Right atrium auricular region (tissue), 2 donors: ENCODE data around the gene PPT2. TPM values are rescaled to one million over a fixed set of nuclear protein-coding genes. Genes with fewer than 3 reads are reported as not detected.
"Not testable (repeated sequence)": the region's sequence is repeated elsewhere in the genome, so short reads cannot be mapped to it uniquely, and the experiment has no call there.

ENCODE experiments used
- DNase-seq: peaks from one replicate; pipeline ENCODE4 v3.0.0-alpha.2; 2019; ENCODE audit warnings: low spot score
- H3K27ac ChIP-seq, 2 donors: fragments of 200-600 bp; sonication (generic); 1 replicate in 1 of 2; 2 replicates in 1 of 2; pipeline ENCODE4 v1.5.1; 2016 to 2019
- H3K27me3 ChIP-seq, 2 donors: fragments of 200-600 bp; sonication (generic); one replicate each; pipeline versions ENCODE4 v1.5.1 to v1.6.0; 2017 to 2019
- H3K36me3 ChIP-seq: fragments of 200-600 bp; sonication (generic); one replicate; pipeline ENCODE4 v1.5.1; 2016
- H3K4me1 ChIP-seq, 2 donors: fragments of 200-600 bp; sonication (generic); one replicate each; pipeline versions ENCODE4 v1.5.1 to v1.6.0; 2017 to 2019
- H3K4me3 ChIP-seq, 2 donors: fragments of 200-600 bp; sonication (generic); 1 replicate in 1 of 2; 2 replicates in 1 of 2; pipeline ENCODE4 v1.5.1; 2017 to 2019; ENCODE audit warnings: mild to moderate bottlenecking in 1 of 2, moderate library complexity in 1 of 2
- H3K9me3 ChIP-seq, 2 donors: fragments of 200-600 bp; sonication (generic); one replicate each; pipeline ENCODE4 v1.5.1; 2019
- microRNA-seq, 2 donors: library from miRNA; unstranded; fragments of <30 nt; microRNA quantifications; one replicate each; pipeline ENCODE4, GENCODE V29; 2016 to 2017; ENCODE audit warnings: borderline number of aligned reads in 2 of 2, borderline replicate concordance in 1 of 2
- total RNA-seq, 2 donors: library from RNA; depleted of rRNA; stranded (reverse); fragments of >200 nt; gene quantifications; one replicate each; pipeline ENCODE4 v1.1.0, GENCODE V29; 2016
- TF ChIP-seq, protein P1 (sequence below), 2 donors: fragments of 200-600 bp; sonication (generic); IDR thresholded peaks; one replicate each; pipeline ENCODE4 v1.5.1; 2019; ENCODE audit warnings: antibody characterized with exemption in 2 of 2

The PPT2 gene
- total RNA-seq, 2 donors from 2014 or later: 19.5 to 27.0 TPM

DNA sequence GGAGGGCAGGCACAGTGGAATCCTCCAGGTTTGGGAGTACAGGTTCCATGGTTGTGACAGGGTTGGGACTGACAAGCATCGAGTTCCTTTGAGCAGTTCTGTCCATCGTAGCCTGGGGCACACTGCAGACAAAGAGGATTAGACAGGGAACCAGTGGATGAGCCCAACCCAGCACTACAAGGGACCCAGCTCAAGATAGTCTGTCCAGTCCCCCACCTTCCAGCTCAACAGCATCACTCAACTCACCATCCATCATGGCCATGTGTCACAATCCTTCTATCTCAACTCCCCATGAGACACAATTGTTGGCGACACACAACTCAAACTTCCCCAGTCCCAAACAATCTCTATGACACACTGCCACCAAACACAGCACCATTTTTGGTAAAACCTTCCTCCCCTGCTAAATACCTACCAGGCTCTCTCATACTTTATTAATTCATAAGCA lies 50.4 kb downstream of the PPT2 start:
- Histone ChIP-seq H3K9me3 (no peaks in the 10 kb centered on the region), H3K4me3 (no peak overlapping the region), H3K36me3 (no peaks in the 10 kb centered on the region), H3K27me3 (no peaks in the 10 kb centered on the region), H3K27ac (no peak overlapping the region), H3K4me1 (no peaks in the 10 kb centered on the region)
- no peak for DNase-seq
- TF ChIP-seq, protein P1, sequence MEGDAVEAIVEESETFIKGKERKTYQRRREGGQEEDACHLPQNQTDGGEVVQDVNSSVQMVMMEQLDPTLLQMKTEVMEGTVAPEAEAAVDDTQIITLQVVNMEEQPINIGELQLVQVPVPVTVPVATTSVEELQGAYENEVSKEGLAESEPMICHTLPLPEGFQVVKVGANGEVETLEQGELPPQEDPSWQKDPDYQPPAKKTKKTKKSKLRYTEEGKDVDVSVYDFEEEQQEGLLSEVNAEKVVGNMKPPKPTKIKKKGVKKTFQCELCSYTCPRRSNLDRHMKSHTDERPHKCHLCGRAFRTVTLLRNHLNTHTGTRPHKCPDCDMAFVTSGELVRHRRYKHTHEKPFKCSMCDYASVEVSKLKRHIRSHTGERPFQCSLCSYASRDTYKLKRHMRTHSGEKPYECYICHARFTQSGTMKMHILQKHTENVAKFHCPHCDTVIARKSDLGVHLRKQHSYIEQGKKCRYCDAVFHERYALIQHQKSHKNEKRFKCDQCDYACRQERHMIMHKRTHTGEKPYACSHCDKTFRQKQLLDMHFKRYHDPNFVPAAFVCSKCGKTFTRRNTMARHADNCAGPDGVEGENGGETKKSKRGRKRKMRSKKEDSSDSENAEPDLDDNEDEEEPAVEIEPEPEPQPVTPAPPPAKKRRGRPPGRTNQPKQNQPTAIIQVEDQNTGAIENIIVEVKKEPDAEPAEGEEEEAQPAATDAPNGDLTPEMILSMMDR (IDR thresholded peaks at IDR 0.05): no peak

DNA sequence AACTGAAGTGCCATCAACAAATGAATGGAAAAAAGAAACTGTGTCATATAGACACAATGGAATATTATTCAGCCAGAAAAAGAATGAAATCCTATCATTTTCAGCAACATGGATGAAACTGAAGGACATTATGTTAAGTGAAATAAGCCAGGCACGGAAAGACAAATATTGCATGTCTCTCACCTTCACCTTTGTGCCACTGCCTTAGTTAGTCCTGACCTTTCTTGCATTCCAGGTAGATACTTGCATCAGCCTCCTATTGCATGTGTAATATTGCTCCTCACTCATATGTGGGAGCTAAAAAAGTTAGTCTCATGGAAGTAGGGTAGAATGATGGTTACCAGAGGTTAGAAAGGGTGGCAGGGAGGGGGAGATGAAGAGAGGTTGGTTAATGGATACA lies 55.1 kb downstream of the PPT2 start:
- no peak overlapping the region for H3K4me3 ChIP-seq
- no peaks in the 10 kb centered on the region for H3K9me3 ChIP-seq
- no peaks in the 10 kb centered on the region for H3K4me1 ChIP-seq
- H3K27me3 ChIP-seq: no peaks in the 10 kb centered on the region
- H3K27ac ChIP-seq: no peak overlapping the region
- DNase-seq: no peak
- TF ChIP-seq, protein P1 (IDR thresholded peaks at IDR 0.05): no peak
- no peaks in the 10 kb centered on the region for H3K36me3 ChIP-seq

DNA sequence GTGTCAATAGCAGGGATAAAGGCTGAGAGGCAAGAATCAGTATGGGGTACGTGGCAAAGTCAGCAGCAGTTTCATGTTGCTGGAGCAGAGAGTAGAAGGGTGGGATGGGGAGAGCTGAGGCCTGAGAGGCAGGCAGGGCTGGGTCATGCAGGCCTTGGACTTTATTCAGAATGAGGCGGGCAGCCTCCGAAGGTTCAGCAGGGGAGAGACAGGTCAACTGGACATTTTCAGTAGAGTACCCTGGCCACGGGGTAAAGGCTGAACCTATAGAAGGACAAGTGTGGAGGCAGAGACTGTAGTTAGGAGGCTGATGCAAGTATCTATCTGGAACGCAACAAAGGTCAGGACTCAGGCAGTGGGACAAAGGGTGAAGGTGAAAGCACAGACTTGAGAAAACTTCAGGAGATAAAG lies 56.3 kb downstream of the PPT2 start:
- Histone ChIP-seq H3K27ac (no peak overlapping the region), H3K4me3 (no peak overlapping the region), H3K9me3 (no peaks in the 10 kb centered on the region), H3K4me1 (no peaks in the 10 kb centered on the region), H3K27me3 (no peaks in the 10 kb centered on the region), H3K36me3 (no peaks in the 10 kb centered on the region)
- DNase-seq: no peak
- TF ChIP-seq, protein P1 (IDR thresholded peaks at IDR 0.05): no peak

DNA sequence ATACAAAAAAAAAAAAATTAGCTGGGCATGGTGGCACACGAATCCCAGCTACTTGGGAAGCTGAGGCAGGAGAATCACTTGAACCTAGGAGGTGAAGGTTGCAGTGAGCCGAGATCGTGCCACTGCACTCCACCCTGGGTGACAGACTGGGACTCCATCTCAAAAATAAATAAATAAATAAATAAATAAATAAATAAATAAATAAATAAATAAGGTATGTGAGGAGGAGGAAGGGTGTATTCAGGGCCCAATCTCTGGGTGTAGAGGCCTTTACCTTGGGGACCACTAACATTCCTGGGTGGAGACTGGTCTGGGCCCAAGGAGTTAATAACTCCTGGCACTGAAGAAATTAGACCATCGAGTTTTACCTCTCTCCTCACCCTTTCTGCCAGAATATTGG lies 57.5 kb downstream of the PPT2 start:
- not testable (repeated sequence) for H3K36me3 ChIP-seq, H3K9me3 ChIP-seq, H3K27ac ChIP-seq, H3K4me1 ChIP-seq, DNase-seq, H3K27me3 ChIP-seq, H3K4me3 ChIP-seq

DNA sequence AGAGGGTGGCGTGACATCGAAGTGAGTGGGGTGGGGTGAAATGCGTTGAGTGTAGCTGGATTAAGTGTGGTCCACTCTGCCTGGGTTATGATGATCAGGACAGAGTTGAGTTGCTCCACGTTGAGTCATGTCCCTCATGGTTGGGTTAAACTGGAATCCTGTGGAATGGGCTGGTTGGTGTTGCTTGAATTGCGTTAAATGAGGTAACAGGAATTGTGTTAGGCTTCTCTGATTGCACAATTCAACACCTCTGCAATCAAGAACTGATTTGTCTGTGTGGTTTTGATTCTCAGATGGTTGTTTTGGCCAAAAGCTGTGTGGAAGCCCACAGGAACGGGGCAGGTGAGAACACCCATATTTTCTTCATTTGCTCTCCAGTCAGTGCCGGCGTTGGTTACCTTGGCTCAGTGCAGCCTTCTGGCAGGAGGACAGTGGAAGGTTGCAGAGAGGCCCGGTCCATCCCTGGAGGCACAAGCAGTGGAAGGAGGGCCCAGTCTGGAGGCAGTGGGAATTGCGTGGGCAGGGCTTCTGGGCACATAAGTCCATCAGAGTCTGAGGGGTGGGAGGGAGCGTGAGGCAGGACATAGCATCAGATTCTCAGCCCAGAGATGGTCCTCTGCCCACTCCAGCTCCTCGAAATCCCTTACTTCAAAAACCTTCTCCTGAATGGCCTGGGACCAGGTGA lies 58.3 kb downstream of the PPT2 start:
- no peak overlapping the region for H3K27ac ChIP-seq
- no peak overlapping the region for H3K4me3 ChIP-seq
- H3K27me3 ChIP-seq: no peaks in the 10 kb centered on the region
- no peaks in the 10 kb centered on the region for H3K4me1 ChIP-seq
- TF ChIP-seq, protein P1 (IDR thresholded peaks at IDR 0.05): no peak
- DNase-seq: no peak
- no peaks in the 10 kb centered on the region for H3K9me3 ChIP-seq
- H3K36me3 ChIP-seq: no peaks in the 10 kb centered on the region

Small RNA genes lying within 50 kb of the gene (microRNA-seq; reads per million reads assigned to microRNA genes)
- gene MIR6721 (2.8 to 4.2 reads per million in 2 donors), gene MIR6833 (0 to 0.71 reads per million in 2 donors)

Other genes starting within 250 kb of the PPT2 start
- 10 to 100 TPM in 1 of 2 donors, 1 to 10 TPM in 1; 3.5 to 19.9 TPM for gene C2, start 226.4 kb upstream of the PPT2 start, total RNA-seq
- 100 to 1,000 TPM in 1 of 2 donors, 10 to 100 TPM in 1; 65.5 to 126 TPM for gene CFB, start 208.0 kb upstream of the PPT2 start, total RNA-seq
- gene NELFE, start 195.2 kb upstream of the PPT2 start, total RNA-seq: 10 to 100 TPM; 40.0 to 81.7 TPM
- gene SKIC2, start 195.0 kb upstream of the PPT2 start, total RNA-seq: 10 to 100 TPM; 18.7 to 31.6 TPM
- gene DXO, start 182.0 kb upstream of the PPT2 start, total RNA-seq: 10 to 100 TPM; 12.1 to 14.1 TPM
- gene C4A, start 172.1 kb upstream of the PPT2 start, total RNA-seq: 100 to 1,000 TPM; 152 to 175 TPM
- 100 to 1,000 TPM; 150 to 241 TPM for gene C4B, start 139.3 kb upstream of the PPT2 start, total RNA-seq
- gene CYP21A2, start 115.7 kb upstream of the PPT2 start, total RNA-seq: 1 to 10 TPM in 1 of 2 donors, under 1 TPM in 1; 0.19 to 1.2 TPM
- 100 to 1,000 TPM; 138 to 210 TPM for gene TNXB, start 44.8 kb upstream of the PPT2 start, total RNA-seq
- gene ATF6B, start 25.9 kb upstream of the PPT2 start, total RNA-seq: 10 to 100 TPM; 15.0 to 15.3 TPM
- gene FKBPL, start 23.9 kb upstream of the PPT2 start, total RNA-seq: 1 to 10 TPM; 1.1 to 3.4 TPM
- gene PRRT1, start 2.2 kb upstream of the PPT2 start, total RNA-seq: 1 to 10 TPM in 1 of 2 donors, under 1 TPM in 1; 0.70 to 1.1 TPM
- 1 to 10 TPM; 4.8 to 5.2 TPM for gene EGFL8, start 10.5 kb downstream of the PPT2 start, total RNA-seq
- gene AGPAT1, start 21.9 kb downstream of the PPT2 start, total RNA-seq: 10 to 100 TPM; 59.6 to 77.1 TPM
- gene RNF5, start 24.3 kb downstream of the PPT2 start, total RNA-seq: 100 to 1,000 TPM; 104 to 106 TPM
- 1 to 10 TPM in 1 of 2 donors, under 1 TPM in 1; 0.94 to 1.4 TPM for gene AGER, start 30.1 kb downstream of the PPT2 start, total RNA-seq
- gene PBX2, start 36.1 kb downstream of the PPT2 start, total RNA-seq: 10 to 100 TPM; 26.0 to 32.5 TPM
- 1 to 10 TPM; 3.6 to 9.0 TPM for gene GPSM3, start 38.5 kb downstream of the PPT2 start, total RNA-seq
- gene NOTCH4, start 69.9 kb downstream of the PPT2 start, total RNA-seq: 10 to 100 TPM; 16.2 to 22.5 TPM
- gene TSBP1, start 217.8 kb downstream of the PPT2 start, total RNA-seq: not detected